Measurements from ENCODE around the gene PLCB1.

PLCB1 gene

DNA sequence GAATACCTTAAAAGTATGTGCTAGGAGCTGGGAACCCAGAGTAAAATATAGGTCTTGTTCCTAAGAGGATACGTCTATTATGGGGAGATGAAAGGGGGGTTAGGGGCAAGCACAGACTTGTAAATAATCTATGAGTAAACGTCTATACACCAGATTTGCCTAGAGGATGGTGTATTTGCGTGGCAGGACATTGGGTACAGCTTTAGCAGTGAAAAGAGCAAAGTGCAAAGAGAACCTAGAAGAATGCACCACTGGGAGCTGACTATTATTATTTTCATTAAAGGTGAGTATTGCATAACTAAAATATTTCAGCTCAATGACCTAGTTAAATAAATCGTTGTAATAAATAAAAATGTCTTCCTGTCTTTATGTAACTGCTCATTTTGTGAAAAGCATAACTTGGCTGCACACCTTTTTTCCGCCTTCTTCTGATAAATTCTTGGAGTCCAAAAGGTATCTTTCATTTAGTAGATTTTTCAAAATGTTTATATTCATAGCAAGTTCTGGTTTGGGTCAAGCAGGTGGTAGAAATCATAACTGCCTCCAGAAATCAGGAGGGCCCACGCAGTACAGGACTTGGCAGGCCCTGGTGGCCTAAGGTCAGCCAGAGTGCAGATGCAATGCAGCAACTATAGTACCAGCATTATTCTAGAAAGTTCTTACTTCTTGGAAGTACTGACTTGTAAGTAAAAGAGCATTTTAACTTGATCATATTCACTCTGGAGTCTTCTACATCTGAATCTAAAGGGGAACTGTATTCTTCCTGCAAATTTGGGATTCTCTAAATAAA is 357.2 kb downstream of the PLCB1 start:
- Histone ChIP-seq H3K27me3 (ENCODE audit: insufficient read depth, low read length) (no peaks in the 10 kb centered on the region), H3K79me2 (ENCODE audit: insufficient read depth, low read length) (no peaks in the 10 kb centered on the region), H3K4me1 (ENCODE audit: insufficient read depth, low read length, severe bottlenecking) (no peaks in the 10 kb centered on the region), H4K20me1 (ENCODE audit: insufficient read depth, low read length) (no peaks in the 10 kb centered on the region), H3K9ac (ENCODE audit: low read length) (no peak overlapping the region), H3K4me2 (ENCODE audit: low read length) (no peak overlapping the region), H3K4me3 (ENCODE audit: low read depth, low read length, poor library complexity, severe bottlenecking) (no peak overlapping the region), H3K9me2 (ENCODE audit: low read depth, low read length) (no peaks in the 10 kb centered on the region), H3K9me3 (ENCODE audit: low read length) (no peaks in the 10 kb centered on the region), H3K36me3 (ENCODE audit: insufficient read depth, low read length) (no peaks in the 10 kb centered on the region), H2AFZ (ENCODE audit: low read length) (no peak overlapping the region), H3K27ac (ENCODE audit: low read depth, low read length, poor library complexity, severe bottlenecking) (no peak overlapping the region), H3F3A (ENCODE audit: insufficient read depth, low read length) (no peaks in the 10 kb centered on the region)
- TF ChIP-seq, protein P1, sequence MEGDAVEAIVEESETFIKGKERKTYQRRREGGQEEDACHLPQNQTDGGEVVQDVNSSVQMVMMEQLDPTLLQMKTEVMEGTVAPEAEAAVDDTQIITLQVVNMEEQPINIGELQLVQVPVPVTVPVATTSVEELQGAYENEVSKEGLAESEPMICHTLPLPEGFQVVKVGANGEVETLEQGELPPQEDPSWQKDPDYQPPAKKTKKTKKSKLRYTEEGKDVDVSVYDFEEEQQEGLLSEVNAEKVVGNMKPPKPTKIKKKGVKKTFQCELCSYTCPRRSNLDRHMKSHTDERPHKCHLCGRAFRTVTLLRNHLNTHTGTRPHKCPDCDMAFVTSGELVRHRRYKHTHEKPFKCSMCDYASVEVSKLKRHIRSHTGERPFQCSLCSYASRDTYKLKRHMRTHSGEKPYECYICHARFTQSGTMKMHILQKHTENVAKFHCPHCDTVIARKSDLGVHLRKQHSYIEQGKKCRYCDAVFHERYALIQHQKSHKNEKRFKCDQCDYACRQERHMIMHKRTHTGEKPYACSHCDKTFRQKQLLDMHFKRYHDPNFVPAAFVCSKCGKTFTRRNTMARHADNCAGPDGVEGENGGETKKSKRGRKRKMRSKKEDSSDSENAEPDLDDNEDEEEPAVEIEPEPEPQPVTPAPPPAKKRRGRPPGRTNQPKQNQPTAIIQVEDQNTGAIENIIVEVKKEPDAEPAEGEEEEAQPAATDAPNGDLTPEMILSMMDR (IDR thresholded peaks at IDR 0.05; ENCODE audit: low read length), result no peak
- TF ChIP-seq EZH2 (IDR thresholded peaks at IDR 0.05; ENCODE audit: borderline replicate concordance, low read length), result no peak

DNA sequence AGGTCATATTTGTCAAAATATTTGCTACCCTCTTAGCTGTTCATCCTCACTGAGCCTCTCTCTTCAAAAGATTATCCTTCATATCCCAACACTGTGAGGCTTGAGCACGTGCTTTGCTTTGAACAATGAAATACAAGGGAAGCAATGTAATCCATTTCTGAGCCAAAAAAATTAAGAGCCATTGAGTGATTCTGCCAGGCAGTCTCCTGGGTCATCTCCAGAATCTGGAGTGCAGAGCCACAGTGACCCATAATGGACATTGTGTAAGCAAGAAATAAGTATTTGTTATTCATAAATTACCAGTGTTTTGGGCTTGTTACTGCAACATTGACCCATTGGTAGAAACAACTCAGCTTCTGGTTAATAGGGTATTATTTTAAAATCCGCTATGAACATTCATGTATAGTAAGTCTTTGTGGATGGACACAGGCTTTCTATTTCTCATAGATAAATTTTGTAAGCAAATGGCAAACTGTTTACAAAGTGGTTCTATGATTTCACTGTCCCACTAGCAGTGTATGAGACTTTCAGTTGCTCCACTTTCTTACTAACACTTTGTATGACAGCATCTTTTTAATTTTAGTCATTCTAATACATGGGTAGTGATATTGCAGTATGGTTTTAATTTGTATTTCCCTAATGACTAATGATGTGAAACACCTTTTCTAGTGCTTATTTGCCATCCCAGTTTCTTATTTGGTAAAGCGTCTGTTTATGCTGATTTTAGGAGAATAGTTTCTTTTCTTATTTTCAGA is 358.2 kb downstream of the PLCB1 start:
- H3K27ac ChIP-seq (ENCODE audit: low read depth, low read length, poor library complexity, severe bottlenecking), result no peak overlapping the region
- no peaks in the 10 kb centered on the region for H3K27me3 ChIP-seq (ENCODE audit: insufficient read depth, low read length)
- no peaks in the 10 kb centered on the region for H3K9me3 ChIP-seq (ENCODE audit: low read length)
- no peaks in the 10 kb centered on the region for H3K4me1 ChIP-seq (ENCODE audit: insufficient read depth, low read length, severe bottlenecking)
- H3K4me3 ChIP-seq (ENCODE audit: low read depth, low read length, poor library complexity, severe bottlenecking), result no peak overlapping the region
- TF ChIP-seq EZH2 (IDR thresholded peaks at IDR 0.05; ENCODE audit: borderline replicate concordance, low read length), result no peak
- TF ChIP-seq, protein P1 (IDR thresholded peaks at IDR 0.05; ENCODE audit: low read length), result no peak
- no peaks in the 10 kb centered on the region for H3K9me2 ChIP-seq (ENCODE audit: low read depth, low read length)
- no peaks in the 10 kb centered on the region for H3K36me3 ChIP-seq (ENCODE audit: insufficient read depth, low read length)
- no peaks in the 10 kb centered on the region for H4K20me1 ChIP-seq (ENCODE audit: insufficient read depth, low read length)
- H2AFZ ChIP-seq (ENCODE audit: low read length), result no peak overlapping the region
- no peaks in the 10 kb centered on the region for H3K79me2 ChIP-seq (ENCODE audit: insufficient read depth, low read length)
- H3F3A ChIP-seq (ENCODE audit: insufficient read depth, low read length), result no peaks in the 10 kb centered on the region
- H3K9ac ChIP-seq (ENCODE audit: low read length), result no peak overlapping the region
- H3K4me2 ChIP-seq (ENCODE audit: low read length), result no peak overlapping the region

DNA sequence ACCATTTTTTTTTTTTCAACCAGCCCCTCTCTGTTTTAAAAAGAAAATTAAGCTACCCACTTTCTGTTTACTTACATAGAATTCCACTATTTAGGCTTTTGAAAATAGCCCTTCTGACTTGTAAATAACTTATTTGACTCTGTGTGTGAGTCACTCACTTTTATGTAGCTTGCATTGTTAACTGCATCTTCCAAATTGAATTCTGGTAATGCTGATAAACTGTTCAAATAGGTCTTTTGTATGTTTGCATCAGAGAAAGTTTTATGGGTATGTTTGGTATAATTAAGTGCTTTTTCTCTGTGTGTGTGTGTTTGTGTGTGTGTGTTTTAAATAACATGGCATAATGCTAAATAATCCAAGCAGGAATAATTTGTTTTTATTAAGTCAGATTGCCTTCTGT is 360.1 kb downstream of the PLCB1 start:
- no peak overlapping the region for H2AFZ ChIP-seq (ENCODE audit: low read length)
- H3K9me2 ChIP-seq (ENCODE audit: low read depth, low read length), result no peaks in the 10 kb centered on the region
- no peaks in the 10 kb centered on the region for H3F3A ChIP-seq (ENCODE audit: insufficient read depth, low read length)
- H3K79me2 ChIP-seq (ENCODE audit: insufficient read depth, low read length), result no peaks in the 10 kb centered on the region
- H3K27me3 ChIP-seq (ENCODE audit: insufficient read depth, low read length), result no peaks in the 10 kb centered on the region
- TF ChIP-seq EZH2 (IDR thresholded peaks at IDR 0.05; ENCODE audit: borderline replicate concordance, low read length), result no peak
- TF ChIP-seq, protein P1 (IDR thresholded peaks at IDR 0.05; ENCODE audit: low read length), result no peak
- H3K27ac ChIP-seq (ENCODE audit: low read depth, low read length, poor library complexity, severe bottlenecking), result no peak overlapping the region
- no peak overlapping the region for H3K9ac ChIP-seq (ENCODE audit: low read length)
- H3K4me2 ChIP-seq (ENCODE audit: low read length), result no peak overlapping the region
- no peaks in the 10 kb centered on the region for H3K36me3 ChIP-seq (ENCODE audit: insufficient read depth, low read length)
- H3K4me3 ChIP-seq (ENCODE audit: low read depth, low read length, poor library complexity, severe bottlenecking), result no peak overlapping the region
- no peaks in the 10 kb centered on the region for H4K20me1 ChIP-seq (ENCODE audit: insufficient read depth, low read length)
- H3K9me3 ChIP-seq (ENCODE audit: low read length), result no peaks in the 10 kb centered on the region
- H3K4me1 ChIP-seq (ENCODE audit: insufficient read depth, low read length, severe bottlenecking), result no peaks in the 10 kb centered on the region
